ENCODE results near the gene CD8B. TPM values are rescaled to one million over a fixed set of nuclear protein-coding genes. Genes with fewer than 3 reads are reported as not detected.

CD8B gene
- total and polyA plus RNA-seq, 2 of the 8 experiments (the other 6 are each of a cell fraction or from before 2014, with no cell fraction given), result 0.35 to 0.63 TPM

- 0 out of 2 replicates have a peak overlapping the region, but pooled peaks have one; percentile 8 for H2AFZ ChIP-seq (ENCODE audit: low read length)
- peak overlapping the region; percentile 29; the same call in 1 of the 2 replicates for H4K8ac ChIP-seq (ENCODE audit: extremely low read depth, insufficient read depth, low read length)
- TF ChIP-seq PHF8 (conservative IDR thresholded peaks at IDR 0.05; ENCODE audit: low read depth, low read length) (no peak), KDM4A (IDR thresholded peaks at IDR 0.05; ENCODE audit: low read depth, low read length, severe bottlenecking) (peak; percentile 6), RNF2 (IDR thresholded peaks at IDR 0.05; ENCODE audit: borderline replicate concordance, low read depth, low read length, missing control alignments, poor library complexity, severe bottlenecking) (peak; percentile 7), SUZ12 (IDR thresholded peaks at IDR 0.05; ENCODE audit: low read length) (peak; percentile 86), EZH2 (IDR thresholded peaks at IDR 0.05; ENCODE audit: low read depth, low read length, severe bottlenecking) (peak; percentile 89)
- H2AK5ac ChIP-seq (ENCODE audit: low read depth, low read length), result no peak overlapping the region
- H4K20me1 ChIP-seq (replicated peaks in 1 of 2; ENCODE audit: control insufficient read depth in 1 of 2, insufficient read depth in 2 of 2, low read length in 2 of 2), result peaks cover 0 to 10% of the 10 kb centered on the region in 2 experiments
- H3K27me3 ChIP-seq (replicated peaks in 1 of 4; ENCODE audit: control insufficient read depth in 3 of 4, extremely low read depth in 1 of 4, insufficient read depth in 3 of 4, low read length in 3 of 4), result peaks cover 34 to 53% (median 49%) of the 10 kb centered on the region in 4 experiments
- ChIA-PET CTCF (ENCODE audit: partially characterized antibody) (no interaction called here), POLR2A (ENCODE audit: partially characterized antibody) (interaction anchor here (0.9 kb wide), 1 partner anchor 9 kb away, joined by 3 read pairs; no protein-coding TSS in a partner anchor)
- H2BK120ac ChIP-seq (replicated peaks; ENCODE audit: low read depth, low read length), result no peak overlapping the region
- no peaks in the 10 kb centered on the region for H3K79me1 ChIP-seq (ENCODE audit: low read depth, low read length)
- H2BK12ac ChIP-seq (ENCODE audit: low read depth, low read length), result no peak overlapping the region
- no peak overlapping the region for H2BK20ac ChIP-seq (ENCODE audit: low read length)
- H4K91ac ChIP-seq (replicated peaks; ENCODE audit: insufficient read length, low read length), result no peak overlapping the region
- peaks cover 0 to 9% (median 4%) of the 10 kb centered on the region in 4 experiments; a peak in 5 of 7 replicates for H3K4me1 ChIP-seq (replicated peaks in 1 of 4; ENCODE audit: control insufficient read depth in 3 of 4, insufficient read depth in 4 of 4, low read length in 3 of 4)
- no peak overlapping the region for H3K18ac ChIP-seq (ENCODE audit: extremely low read depth, low read length)
- H3K4me3 ChIP-seq (ENCODE audit: extremely low read depth in 1 of 4, insufficient read depth in 2 of 4, low read depth in 3 of 4, low read length in 4 of 4), result peak overlapping the region in 2 of 4 experiments; percentile 17 to 56; a peak in 7 of 8 replicates
- H3K14ac ChIP-seq (ENCODE audit: insufficient read length), result no peak overlapping the region
- H3K4me2 ChIP-seq (ENCODE audit: insufficient read depth in 1 of 2, low read depth in 2 of 2, low read length in 2 of 2), result peak overlapping the region; percentile 69 to 73
- no peak overlapping the region for H2BK5ac ChIP-seq (ENCODE audit: low read depth, low read length)
- no peak for DNase-seq (ENCODE audit: low read depth in 1 of 2, low spot score in 2 of 2)
- 32% methylated on average over 22 of the region's 40 CpGs; no CpG with 5 or more reads in 1 of the 2 experiments for WGBS, 2 experiments (ENCODE audit: extremely low coverage in 1 of 2, insufficient coverage in 1 of 2, insufficient read length in 1 of 2, insufficient replicate concordance in 2 of 2, low coverage in 1 of 2, low lambda C conversion rate in 2 of 2, missing lambda C conversion rate in 1 of 2)
- H3K4ac ChIP-seq (replicated peaks; ENCODE audit: insufficient read length, low read depth, low read length), result no peak overlapping the region
- H3K23me2 ChIP-seq (ENCODE audit: low read depth, low read length), result peaks cover 14% of the 10 kb centered on the region
- no peak overlapping the region for H3K23ac ChIP-seq (ENCODE audit: insufficient read length)
- FAIRE-seq, result no peak
- no peak overlapping the region for H3K56ac ChIP-seq (replicated peaks; ENCODE audit: insufficient read length, low read depth, low read length)
- no peak overlapping the region for H4K5ac ChIP-seq (ENCODE audit: insufficient read length, low read depth, low read length)
- H3K36me3 ChIP-seq (ENCODE audit: control insufficient read depth in 2 of 4, insufficient read depth in 4 of 4, low read length in 3 of 4), result peaks cover 0 to 8% (median 0%) of the 10 kb centered on the region in 4 experiments; a peak in 1 of 8 replicates
- no peaks in the 10 kb centered on the region; a peak in 1 of 4 replicates for H3K9me3 ChIP-seq (ENCODE audit: insufficient read depth in 2 of 2, low read depth in 1 of 2, low read length in 1 of 2)
- H3K9ac ChIP-seq (replicated peaks in 1 of 4; ENCODE audit: extremely low read depth in 1 of 4, low read depth in 3 of 4, low read length in 3 of 4), result no peak overlapping the region
- no peak overlapping the region for H3K27ac ChIP-seq (ENCODE audit: low read depth, low read length)
- no peaks in the 10 kb centered on the region for H3K79me2 ChIP-seq (ENCODE audit: control insufficient read depth in 1 of 2, insufficient read depth in 2 of 2, low read length in 2 of 2)
- no peak overlapping the region for H2BK15ac ChIP-seq (ENCODE audit: low read length)
Measured at GRCh38 chr2:86789687-86790133, 72.0 kb downstream of the CD8B start.

All from H1 (cell line).